Fibroblast of lung (primary cell): ENCODE results near the gene USP7. TPM values are rescaled to one million over a fixed set of nuclear protein-coding genes. Genes with fewer than 3 reads are reported as not detected.
"Not testable (repeated sequence)": the region's sequence is repeated elsewhere in the genome, so short reads cannot be mapped to it uniquely, and the experiment has no call there.

Experiments used
- DNase-seq, 2 donors: peaks; one replicate each; pipeline versions ENCODE4 v3.0.0 to v3.0.0-alpha.2; 2010; ENCODE audit warnings: low read depth in 2 of 2
- H2AFZ ChIP-seq: 2 replicates; pipeline ENCODE4 v1.5.1; 2012; ENCODE audit warnings: low read length, control low read depth, inconsistent platforms
- H3K27ac ChIP-seq: 2 replicates; pipeline ENCODE4 v1.5.1; 2011; ENCODE audit warnings: low read length, control low read depth; ENCODE audit not compliant: insufficient read depth
- H3K27me3 ChIP-seq: 2 replicates; pipeline ENCODE4 v1.5.1; 2011; ENCODE audit warnings: mild to moderate bottlenecking, low read length; ENCODE audit not compliant: control insufficient read depth, insufficient read depth
- H3K36me3 ChIP-seq: 2 replicates; pipeline ENCODE4 v1.5.1; 2011; ENCODE audit warnings: low read length; ENCODE audit not compliant: control insufficient read depth, insufficient read depth
- H3K4me1 ChIP-seq: 2 replicates; pipeline ENCODE4 v1.5.1; 2011; ENCODE audit warnings: low read length; ENCODE audit not compliant: control insufficient read depth, insufficient read depth; ENCODE audit errors: extremely low read depth
- H3K4me2 ChIP-seq: 2 replicates; pipeline ENCODE4 v1.5.1; 2011; ENCODE audit warnings: low read length, control low read depth; ENCODE audit not compliant: insufficient read depth; ENCODE audit errors: extremely low read depth
- H3K4me3 ChIP-seq, 4 experiments: fragments of 200-600 bp in 1 of 4; sonication (generic) in 1 of 4; replicated peaks in 1 of 4; 2 replicates each; pipeline ENCODE4 v1.5.1; 2011 to 2016; ENCODE audit warnings: low read length in 4 of 4, low read depth in 3 of 4, mild to moderate bottlenecking in 3 of 4, control low read depth in 2 of 4, inconsistent platforms in 1 of 4, mixed read lengths in 1 of 4; ENCODE audit not compliant: insufficient read depth in 1 of 4; ENCODE audit errors: control extremely low read depth in 1 of 4
- H3K79me2 ChIP-seq: 2 replicates; pipeline ENCODE4 v1.5.1; 2012; ENCODE audit warnings: mild to moderate bottlenecking, low read length, inconsistent platforms; ENCODE audit not compliant: control insufficient read depth, insufficient read depth
- H3K9ac ChIP-seq: 2 replicates; pipeline ENCODE4 v1.5.1; 2011; ENCODE audit warnings: mild to moderate bottlenecking, low read length, control low read depth; ENCODE audit not compliant: insufficient read depth
- H3K9me3 ChIP-seq: 2 replicates; pipeline ENCODE4 v1.5.1; 2012; ENCODE audit warnings: low read depth, low read length; ENCODE audit not compliant: control insufficient read depth, insufficient read depth
- H4K20me1 ChIP-seq: 2 replicates; pipeline ENCODE4 v1.5.1; 2011; ENCODE audit warnings: low read length; ENCODE audit not compliant: control insufficient read depth, insufficient read depth; ENCODE audit errors: extremely low read depth
- EZH2 ChIP-seq: IDR thresholded peaks from 2 replicates; pipeline ENCODE4 v1.5.1; 2012; ENCODE audit warnings: low read length, control low read depth, mild to moderate bottlenecking; ENCODE audit errors: missing control alignments
- polyA plus RNA-seq, 2 donors: library from polyadenylated mRNA; depleted of rRNA in 1 of 2; stranded (reverse) in 1 of 2; unstranded in 1 of 2; fragments of >200 nt; gene quantifications; 2 replicates each; pipeline ENCODE4 v1.2.1, GENCODE V29; 2011 to 2012; ENCODE audit warnings: missing spikeins in 1 of 2
- total RNA-seq: library from RNA; depleted of rRNA; stranded (reverse); fragments of >200 nt; gene quantifications from 2 replicates; pipeline ENCODE4 v1.2.1, GENCODE V29; 2014
- TF ChIP-seq, protein P1 (sequence below), 2 donors: IDR thresholded peaks in 1 of 2; conservative IDR thresholded peaks in 1 of 2; 1 replicate in 1 of 2; 2 replicates in 1 of 2; pipeline ENCODE4 v1.5.1; 2011 to 2012; ENCODE audit warnings: low read length in 2 of 2, control low read depth in 1 of 2, inconsistent platforms in 1 of 2, low read depth in 1 of 2, mild to moderate bottlenecking in 1 of 2

The USP7 gene
- total and polyA plus RNA-seq, 2 donors (not counting 1 experiment from before 2014, with no cell fraction given), result 22.5 to 48.7 TPM

DNA sequence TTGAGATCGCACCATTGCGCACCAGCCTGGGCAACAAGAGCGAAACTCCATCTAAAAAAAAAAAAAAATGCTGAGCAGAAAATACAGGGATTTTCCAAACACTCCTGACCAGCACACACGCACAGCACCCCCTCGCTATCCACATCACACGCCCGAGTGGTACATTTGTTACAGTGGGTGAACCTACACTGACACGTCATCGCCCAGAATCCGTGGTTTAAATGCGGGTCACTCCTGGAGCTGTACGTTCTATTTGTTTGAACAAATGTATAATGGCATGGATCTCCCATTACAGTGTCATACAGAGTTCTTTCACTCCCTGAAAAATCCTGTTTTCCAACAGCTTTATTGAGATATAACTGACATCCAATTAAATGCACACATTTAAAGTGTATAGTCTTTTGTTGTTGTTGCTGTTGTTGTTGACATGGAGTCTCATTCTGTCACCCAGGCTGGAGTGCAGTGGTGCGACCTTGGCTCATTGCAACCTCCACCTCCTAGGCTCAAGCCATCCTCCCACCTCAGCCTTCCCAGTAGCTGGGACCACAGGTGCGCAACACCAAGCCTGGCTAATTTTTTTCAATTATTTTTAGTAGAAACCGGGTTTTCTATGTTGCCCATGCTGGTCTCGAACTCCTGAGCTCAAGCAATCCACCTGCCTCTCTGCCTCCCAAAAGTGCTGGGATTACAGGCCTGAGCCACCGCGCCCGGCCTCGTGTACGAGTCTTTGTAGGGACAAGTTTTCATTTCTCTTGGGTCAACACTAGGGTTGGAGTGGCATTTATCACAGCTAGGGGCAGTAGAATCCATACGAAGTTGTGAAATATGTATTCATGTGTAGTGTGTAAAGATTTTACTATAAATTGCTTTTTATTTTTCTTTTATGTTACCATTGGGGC is 90.5 kb downstream of the USP7 start:
- Histone ChIP-seq H2AFZ (no peak overlapping the region), H3K79me2 (no peaks in the 10 kb centered on the region), H3K36me3 (no peaks in the 10 kb centered on the region), H3K27me3 (no peaks in the 10 kb centered on the region), H3K9me3 (no peaks in the 10 kb centered on the region), H4K20me1 (no peaks in the 10 kb centered on the region), H3K4me3 (no peak overlapping the region), H3K4me2 (no peak overlapping the region), H3K4me1 (peaks cover 13% of the 10 kb centered on the region), H3K27ac (no peak overlapping the region), H3K9ac (no peak overlapping the region)
- no peak for DNase-seq
- no peak for TF ChIP-seq EZH2
- TF ChIP-seq, protein P1, sequence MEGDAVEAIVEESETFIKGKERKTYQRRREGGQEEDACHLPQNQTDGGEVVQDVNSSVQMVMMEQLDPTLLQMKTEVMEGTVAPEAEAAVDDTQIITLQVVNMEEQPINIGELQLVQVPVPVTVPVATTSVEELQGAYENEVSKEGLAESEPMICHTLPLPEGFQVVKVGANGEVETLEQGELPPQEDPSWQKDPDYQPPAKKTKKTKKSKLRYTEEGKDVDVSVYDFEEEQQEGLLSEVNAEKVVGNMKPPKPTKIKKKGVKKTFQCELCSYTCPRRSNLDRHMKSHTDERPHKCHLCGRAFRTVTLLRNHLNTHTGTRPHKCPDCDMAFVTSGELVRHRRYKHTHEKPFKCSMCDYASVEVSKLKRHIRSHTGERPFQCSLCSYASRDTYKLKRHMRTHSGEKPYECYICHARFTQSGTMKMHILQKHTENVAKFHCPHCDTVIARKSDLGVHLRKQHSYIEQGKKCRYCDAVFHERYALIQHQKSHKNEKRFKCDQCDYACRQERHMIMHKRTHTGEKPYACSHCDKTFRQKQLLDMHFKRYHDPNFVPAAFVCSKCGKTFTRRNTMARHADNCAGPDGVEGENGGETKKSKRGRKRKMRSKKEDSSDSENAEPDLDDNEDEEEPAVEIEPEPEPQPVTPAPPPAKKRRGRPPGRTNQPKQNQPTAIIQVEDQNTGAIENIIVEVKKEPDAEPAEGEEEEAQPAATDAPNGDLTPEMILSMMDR (conservative IDR thresholded peaks at IDR 0.05 in 1 of 2, IDR thresholded peaks at IDR 0.05 in 1 of 2; ENCODE audit: low read depth in 1 of 2, low read length in 2 of 2), result peak in 1 of 2 donors; percentile 15

DNA sequence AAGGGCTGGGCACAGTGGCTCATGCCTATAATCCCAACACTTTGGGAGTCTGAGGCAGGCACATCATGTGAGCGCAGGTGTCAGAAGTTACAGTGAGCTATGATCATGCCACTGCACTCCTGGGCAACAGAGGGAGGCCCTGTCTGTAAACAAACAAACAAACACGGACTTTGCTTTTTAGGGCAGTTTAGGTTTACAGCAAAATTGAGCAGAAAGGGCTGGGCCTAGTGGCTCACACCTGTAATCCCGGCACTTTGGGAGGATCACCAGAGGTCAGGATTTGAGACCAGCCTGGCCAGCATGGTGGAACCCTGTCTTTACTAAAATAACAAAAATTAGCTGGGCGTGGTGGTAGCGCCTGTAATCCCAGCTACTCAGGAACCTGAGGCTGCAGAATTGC is 91.6 kb downstream of the USP7 start:
- no peaks in the 10 kb centered on the region for H3K36me3 ChIP-seq
- no peak for TF ChIP-seq EZH2
- TF ChIP-seq, protein P1 (conservative IDR thresholded peaks at IDR 0.05 in 1 of 2, IDR thresholded peaks at IDR 0.05 in 1 of 2; ENCODE audit: low read depth in 1 of 2, low read length in 2 of 2), result no peak
- no peak for DNase-seq

DNA sequence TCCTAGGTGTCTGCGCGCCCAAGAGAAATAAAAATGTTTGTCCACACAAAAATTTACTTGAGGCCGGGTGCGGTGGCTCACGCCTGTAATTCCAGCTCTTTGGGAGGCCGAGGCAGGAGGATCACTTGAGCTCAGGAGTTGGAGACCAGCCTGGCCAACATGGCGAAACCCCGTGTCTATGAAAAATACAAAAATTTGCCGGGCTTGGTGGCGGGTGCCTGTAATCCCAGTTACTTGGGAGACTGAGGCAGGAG is 93.8 kb downstream of the USP7 start:
- H4K20me1 ChIP-seq, H3K9me3 ChIP-seq, DNase-seq, H3K9ac ChIP-seq, H3K36me3 ChIP-seq, H3K4me2 ChIP-seq, H3K4me3 ChIP-seq, H3K27me3 ChIP-seq, H3K27ac ChIP-seq, H2AFZ ChIP-seq: not testable (repeated sequence)
- Histone ChIP-seq H3K4me1 (peaks cover 17% of the 10 kb centered on the region), H3K79me2 (peaks cover 32% of the 10 kb centered on the region)

More for the DNA sequence above, 91.6 kb downstream of the USP7 start:
- H3K9me3 ChIP-seq, result no peaks in the 10 kb centered on the region
- H3K9ac ChIP-seq, result no peak overlapping the region
- no peak overlapping the region for H3K4me3 ChIP-seq
- H3K27ac ChIP-seq, result no peak overlapping the region
- H3K4me2 ChIP-seq, result no peak overlapping the region
- peaks cover 11% of the 10 kb centered on the region for H3K79me2 ChIP-seq
- no peaks in the 10 kb centered on the region for H4K20me1 ChIP-seq
- H3K4me1 ChIP-seq, result peaks cover 9% of the 10 kb centered on the region
- no peak overlapping the region for H2AFZ ChIP-seq
- H3K27me3 ChIP-seq, result no peaks in the 10 kb centered on the region
